HG02678 (cell line): ENCODE measurements around the gene ASTL.

ENCODE experiments used
- ATAC-seq: cut with Tn5 transposase; IDR thresholded peaks from one replicate; pipeline ENCODE4 v1.9.1; 2021; ENCODE audit warnings: mild to moderate bottlenecking, moderate library complexity; ENCODE audit not compliant: unreplicated experiment

ASTL gene

DNA sequence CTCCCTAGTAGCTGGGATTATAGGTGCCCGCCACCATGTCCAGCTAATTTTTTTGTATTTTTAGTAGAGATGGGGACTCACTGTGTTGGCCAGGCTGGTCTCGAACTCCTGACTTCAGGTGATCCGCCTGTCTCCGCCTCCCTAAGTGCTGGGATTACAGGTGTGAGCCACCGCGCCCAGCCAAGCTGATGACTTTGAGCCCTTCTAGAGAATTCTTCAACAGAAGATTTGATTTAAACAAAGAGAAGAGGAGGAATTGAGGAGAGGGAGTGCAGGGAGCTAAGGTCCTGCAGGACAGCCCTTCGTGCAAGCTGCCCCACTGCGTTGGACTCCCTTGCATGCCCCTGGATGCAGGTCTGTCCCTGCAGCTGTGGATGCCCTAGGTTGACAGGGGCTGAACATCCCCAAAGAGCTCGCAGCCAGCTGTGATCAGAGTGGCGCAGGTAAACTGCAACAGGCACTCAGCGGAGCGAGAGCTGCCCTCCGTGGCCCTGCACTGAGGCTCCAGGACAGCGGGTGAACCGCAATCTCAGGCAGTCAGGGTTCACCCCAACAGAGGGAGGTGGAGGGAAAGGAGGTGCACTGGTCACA, 35.6 kb downstream of the ASTL start:
- no peak for ATAC-seq

GRCh38 chr2:96100893-96101304, 37.4 kb downstream of the ASTL start:
- ATAC-seq, result no peak

DNA sequence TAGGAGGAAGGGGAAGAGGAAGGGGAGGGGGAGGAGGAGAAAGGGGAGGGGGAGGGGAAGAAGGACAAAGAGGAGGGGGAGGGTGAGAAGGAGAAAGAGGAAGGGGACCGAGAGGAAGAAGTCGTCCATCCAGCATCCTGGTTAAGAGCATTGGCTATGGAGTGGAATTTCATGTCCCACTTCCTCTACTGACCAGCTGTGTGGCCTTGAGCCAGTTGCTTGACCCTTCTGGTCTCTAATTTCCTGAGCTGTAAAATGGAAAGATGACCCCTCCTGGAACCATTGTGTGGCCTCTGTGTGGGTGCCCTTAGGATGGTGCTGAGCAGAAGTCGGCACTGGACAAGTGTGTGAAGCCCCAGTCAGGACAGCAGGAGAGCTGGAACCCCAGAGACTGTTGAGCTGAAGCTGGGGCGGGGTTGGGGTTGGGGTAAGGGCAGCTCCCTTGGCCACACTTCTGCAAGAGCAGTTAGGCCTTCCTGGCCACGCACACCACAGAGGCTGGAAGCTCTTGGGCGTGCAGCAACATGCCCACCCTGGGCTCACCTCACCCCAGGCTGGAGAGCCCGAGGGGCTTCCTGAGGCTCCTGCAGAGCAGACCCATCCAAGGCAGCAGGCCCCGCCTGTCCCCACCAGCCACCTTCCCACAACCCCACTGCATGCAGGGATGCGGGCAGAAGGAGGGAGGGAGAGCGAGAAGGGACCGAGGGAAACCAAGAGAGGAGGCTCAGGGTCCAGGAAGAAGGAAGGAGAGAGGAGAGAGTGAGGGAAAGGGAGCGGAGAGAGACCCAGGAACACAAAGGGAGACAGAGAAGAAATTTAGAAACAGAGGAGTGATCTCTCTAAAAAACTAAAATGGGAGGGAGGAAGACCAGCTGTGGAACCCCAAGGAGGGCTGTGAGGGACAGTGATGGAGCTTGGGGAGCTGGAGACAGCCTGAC, 38.2 kb downstream of the ASTL start:
- no peak for ATAC-seq

GRCh38 chr2:96098900-96099590, 39.3 kb downstream of the ASTL start:
- ATAC-seq, result no peak

DNA sequence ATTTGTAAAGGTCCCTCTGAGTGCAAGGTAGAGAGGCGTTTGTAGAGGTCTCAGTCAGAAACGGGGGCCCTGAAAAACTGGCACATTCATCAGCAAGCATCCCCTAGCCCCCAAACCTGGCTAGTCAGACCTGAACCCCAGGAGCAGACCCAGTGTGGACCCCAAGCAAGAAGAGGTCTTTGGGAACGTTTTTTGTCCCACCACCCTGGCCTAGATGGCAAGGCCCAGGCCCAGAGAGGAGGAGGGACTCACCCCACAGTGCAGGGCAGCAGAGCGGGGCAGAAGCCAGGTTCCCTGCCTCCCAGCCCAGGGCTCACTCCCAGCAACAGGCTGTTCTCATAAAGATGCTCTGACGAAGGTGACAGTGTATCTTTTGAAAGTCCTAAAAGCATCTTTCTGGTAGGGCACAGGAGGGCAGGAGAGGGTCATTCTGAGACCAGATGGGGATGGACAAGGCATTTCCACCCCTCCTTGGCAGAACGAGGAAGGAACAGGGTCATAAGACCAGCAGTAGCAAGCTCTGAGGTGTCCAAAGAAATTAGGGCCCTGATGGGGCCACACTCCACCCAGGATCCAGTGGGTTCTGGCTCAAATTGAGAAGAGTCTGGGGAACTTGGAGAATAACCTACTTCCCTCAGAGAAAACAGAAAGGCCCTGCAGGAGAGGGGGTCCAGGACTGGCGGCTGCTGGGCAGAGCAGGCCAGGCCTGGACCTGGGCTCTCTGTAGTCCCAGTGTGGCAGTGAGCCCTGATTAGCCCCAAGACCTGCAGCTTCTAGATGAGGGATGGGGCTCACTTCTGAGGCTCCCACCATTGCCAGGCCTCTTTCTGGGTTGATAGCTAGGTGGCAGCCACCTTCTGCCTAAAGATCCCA, 40.1 kb downstream of the ASTL start:
- ATAC-seq, result no peak

GRCh38 chr2:96097441-96097840, 40.9 kb downstream of the ASTL start:
- ATAC-seq, result no peak

DNA sequence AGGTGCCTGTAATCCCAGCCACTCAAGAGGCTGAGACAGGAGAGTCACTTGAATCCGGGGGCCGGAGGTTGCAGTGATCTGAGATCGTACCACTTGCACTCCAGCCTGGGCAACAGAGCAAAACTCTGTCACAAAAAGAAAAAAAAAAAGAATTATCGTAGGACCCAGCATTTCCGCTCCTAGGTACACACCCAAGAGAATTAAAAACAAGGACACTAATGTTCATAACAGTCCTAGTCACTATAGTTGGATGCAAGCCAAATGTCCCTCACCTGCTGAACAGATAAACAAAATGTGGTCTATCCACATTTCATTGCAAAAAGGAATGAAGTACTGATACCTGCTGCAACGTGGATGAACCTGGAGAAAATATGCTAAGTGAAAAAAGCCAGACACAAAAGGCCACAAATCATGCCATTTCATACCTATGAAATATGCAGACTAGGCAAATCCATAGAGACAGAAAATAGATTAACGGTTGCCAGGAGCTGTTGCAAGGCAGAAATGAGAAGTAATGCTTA, 43.1 kb downstream of the ASTL start:
- no peak for ATAC-seq

DNA sequence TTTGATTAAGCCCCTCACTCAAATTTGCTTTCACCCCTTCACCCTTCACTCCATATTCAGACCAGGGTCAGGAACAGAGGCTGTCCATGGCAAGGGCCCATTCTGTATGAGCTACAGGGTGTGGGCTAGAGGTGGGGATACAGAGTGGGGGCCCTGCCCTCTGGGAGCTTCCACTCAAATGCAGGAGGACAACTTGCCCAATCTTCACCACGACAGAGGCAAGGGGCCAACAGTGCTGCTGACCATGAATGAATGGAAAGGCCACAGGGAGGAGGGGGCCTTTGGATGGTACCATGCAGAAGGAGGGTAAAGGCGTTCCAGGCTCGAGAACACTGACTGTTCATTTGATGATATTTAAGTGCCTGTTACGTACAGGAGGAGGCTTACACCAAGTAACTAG, 44.8 kb downstream of the ASTL start:
- ATAC-seq, result no peak

GRCh38 chr2:96092951-96093350, 45.4 kb downstream of the ASTL start:
- no peak for ATAC-seq

GRCh38 chr2:96092573-96092877, 45.8 kb downstream of the ASTL start:
- ATAC-seq, result no peak

DNA sequence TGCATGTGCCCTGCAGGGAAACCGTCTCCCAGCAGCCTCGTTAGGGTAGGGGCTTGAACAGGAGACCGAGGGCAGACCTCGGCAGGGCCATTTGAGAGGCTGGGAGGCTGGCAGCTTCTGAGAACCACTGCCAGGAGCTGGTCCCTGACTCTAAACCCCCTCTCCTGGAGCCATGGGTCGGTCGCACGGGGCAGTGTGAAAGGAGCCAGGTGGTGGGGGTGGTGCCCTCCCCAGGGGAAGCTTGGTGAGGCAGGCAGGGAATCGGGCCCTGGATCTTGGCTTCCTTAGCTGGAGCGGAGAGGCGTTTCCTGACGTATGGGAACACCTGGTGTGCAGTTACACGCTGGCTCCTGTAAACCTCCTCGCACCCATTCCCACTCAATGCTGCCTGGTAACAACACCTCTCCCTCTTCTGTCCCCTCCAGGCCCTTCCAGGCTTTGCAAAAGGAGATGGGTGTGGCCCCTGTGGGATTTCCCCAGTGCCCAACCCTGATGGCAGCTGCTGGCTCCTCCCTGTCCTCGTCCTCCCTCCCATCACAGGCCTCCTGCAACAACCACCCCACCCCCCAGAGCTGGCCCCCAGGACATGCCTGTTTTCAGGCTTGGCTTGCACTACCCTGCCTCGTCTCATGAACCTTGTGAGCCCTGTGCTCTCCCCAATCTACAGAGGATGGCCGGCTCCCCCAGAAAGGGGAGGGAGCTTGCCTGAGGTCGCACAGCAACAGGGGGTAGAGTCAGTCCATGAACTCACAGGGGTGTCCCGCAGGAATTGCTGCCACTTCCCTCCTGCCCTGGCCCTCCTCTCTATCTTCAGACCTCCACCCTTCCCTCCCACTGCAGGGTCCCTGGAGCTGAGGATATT, 46.4 kb downstream of the ASTL start:
- ATAC-seq, result no peak

DNA sequence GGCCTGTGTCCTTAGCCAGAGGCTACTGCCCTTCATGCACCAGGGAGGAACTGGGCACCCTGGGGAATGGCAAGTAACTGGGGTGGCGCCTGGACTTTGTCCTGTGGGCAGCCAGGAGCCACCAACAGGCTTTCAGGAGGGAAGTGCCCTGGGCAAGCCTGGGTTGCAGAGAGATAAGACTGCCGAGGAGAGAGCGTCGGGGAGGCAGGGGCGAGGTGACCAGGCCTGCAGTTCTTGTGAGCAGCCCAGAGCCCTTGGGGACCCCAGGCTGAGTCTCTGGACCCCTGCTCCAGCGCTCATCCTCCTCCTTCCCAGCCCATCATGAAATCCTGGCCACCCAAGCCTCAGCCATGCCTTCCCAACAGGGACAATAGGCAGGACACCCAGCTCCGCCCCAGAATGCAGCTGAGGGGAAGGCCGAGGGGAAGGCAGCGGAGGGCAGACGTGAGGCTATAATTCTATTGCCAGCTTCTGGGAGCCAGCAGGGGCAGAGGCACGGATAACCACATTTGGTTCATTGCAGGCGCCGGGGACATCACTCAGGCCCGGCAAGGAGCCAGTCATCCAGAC, 47.1 kb downstream of the ASTL start:
- no peak for ATAC-seq

DNA sequence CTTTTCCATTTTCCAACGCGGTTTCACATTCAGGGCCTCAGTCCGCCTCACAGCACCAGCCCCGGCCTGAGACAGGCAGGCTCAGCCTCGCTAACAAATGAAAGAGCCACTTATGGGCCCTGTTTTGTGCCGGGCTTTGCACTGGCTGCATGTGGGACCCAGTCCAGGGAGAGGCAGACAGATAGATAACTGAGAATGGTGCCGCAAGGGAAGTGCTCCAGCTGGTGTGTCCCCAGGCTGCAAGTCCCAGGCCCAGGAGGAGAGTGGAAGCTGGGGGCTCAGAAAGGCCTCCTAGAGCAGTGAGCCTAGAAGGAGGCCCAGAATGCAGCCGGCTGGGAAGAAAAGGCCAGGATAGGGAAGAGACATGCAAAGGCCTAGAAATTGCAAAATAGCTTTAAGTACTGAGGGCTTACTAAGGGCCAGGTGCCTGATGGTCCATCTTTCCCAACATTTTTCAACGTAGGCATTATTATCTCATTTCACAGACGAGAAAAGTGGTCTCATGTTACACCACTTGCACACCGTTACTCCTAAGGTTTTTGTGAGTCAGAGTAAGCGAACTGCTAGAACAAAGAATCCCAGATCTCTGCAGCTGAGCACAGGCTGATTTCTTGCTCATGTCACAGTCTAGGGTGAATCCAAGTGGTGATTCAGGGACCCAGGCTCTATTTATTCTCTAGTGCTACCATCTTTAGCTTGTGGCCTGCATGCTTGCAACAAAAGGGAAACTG, 47.9 kb downstream of the ASTL start:
- ATAC-seq, result no peak

DNA sequence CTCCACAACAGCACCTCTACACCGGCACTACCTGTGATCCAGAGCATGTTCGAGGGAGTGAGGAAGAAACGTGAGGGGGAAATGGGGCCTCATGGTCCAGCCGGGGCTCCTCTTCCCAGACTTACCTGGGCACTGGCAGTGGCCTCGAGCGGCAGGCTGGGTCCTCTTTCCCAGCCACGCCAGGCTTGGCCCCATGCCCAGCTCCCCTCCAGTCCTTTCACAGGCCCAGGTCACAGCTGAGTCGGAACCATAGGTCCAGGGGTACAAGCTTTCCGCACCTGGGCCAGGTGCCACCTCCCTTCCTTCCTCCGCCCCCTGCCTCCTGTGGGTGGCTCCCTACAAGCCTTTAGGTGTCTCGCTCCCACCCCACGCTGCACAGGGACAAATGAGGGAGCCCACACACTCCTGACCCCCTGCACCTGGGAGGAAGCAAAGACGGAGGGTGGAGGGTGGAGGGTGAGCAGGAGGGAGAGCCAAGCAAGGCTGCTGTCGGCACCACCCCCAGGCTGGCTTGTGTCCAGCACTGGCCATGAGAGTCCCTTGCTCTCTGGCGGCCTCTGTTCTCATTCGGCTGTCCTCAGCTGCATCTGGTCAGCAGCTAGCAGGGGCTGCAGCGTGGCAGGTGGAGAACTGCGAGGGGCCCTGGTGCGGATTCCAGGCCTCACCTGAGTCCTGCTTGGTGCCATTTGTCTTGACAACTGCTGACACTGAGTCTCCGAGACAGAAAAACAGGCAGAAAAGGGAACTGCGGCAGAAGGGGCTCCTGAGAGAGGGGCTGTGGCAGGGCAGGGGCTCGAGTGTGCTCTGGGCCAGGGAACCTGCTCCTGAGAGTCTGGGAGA, 48.7 kb downstream of the ASTL start:
- ATAC-seq, result no peak

- no peak for ATAC-seq
Observed at GRCh38 chr2:96088340-96089335, 49.7 kb downstream of the ASTL start.

GRCh38 chr2:96087130-96087529, 51.2 kb downstream of the ASTL start:
- no peak for ATAC-seq
